SK-N-SH (cell line): ENCODE data around the gene FOXK1. TPM values are rescaled to one million over a fixed set of nuclear protein-coding genes. Genes with fewer than 3 reads are reported as not detected.

Experiments used
- CTCF ChIA-PET: fragments of 300-600, 350-600 bp; formaldehyde crosslinking; extraction: SDS; loops from one replicate; lab custom pipeline; 2021; lab: Yijun Ruan, JAX
- POLR2A ChIA-PET: fragments of 350-600 bp; sonication (Branson Sonifier 250); formaldehyde crosslinking; extraction: SDS; loops from one replicate; lab custom pipeline; 2020; ENCODE audit warnings: antibody characterized with exemption, inconsistent platforms; lab: Yijun Ruan, JAX
- DNase-seq: peaks from one replicate; pipeline ENCODE4 v3.0.0; 2012
- H2AFZ ChIP-seq: fragments of 200-600 bp; sonication (generic); 2 replicates; pipeline ENCODE4 v1.8.1; 2016; ENCODE audit warnings: antibody characterized with exemption, mild to moderate bottlenecking, low read depth
- H3F3A ChIP-seq: fragments of 200-600 bp; sonication (generic); replicated peaks from 2 replicates; pipeline ENCODE3; 2016; ENCODE audit warnings: antibody characterized with exemption, mild to moderate bottlenecking; ENCODE audit not compliant: insufficient read depth
- H3K27ac ChIP-seq, 2 experiments: fragments of 200-500 bp in 1 of 2; fragments of 200-600 bp in 1 of 2; sonication (Bioruptor generic) in 1 of 2; sonication (generic), shearing (Covaris generic) in 1 of 2; 2 replicates each; pipeline versions ENCODE4 v1.5.1 to v1.6.1; 2014 to 2016; ENCODE audit warnings: low read depth in 2 of 2, inconsistent platforms in 1 of 2, low read length in 1 of 2, mild to moderate bottlenecking in 1 of 2, mixed read lengths in 1 of 2
- H3K27me3 ChIP-seq: fragments of 200-600 bp; sonication (generic), shearing (Covaris generic); 2 replicates; pipeline ENCODE4 v1.6.1; 2016; ENCODE audit warnings: mixed run types; ENCODE audit not compliant: insufficient read depth
- H3K36me3 ChIP-seq, 2 experiments: fragments of 200-500 bp in 1 of 2; fragments of 200-600 bp in 1 of 2; sonication (Bioruptor generic) in 1 of 2; sonication (generic) in 1 of 2; replicated peaks in 1 of 2; 2 replicates each; pipeline versions ENCODE3 to v1.5.1; 2014 to 2016; ENCODE audit warnings: low read length in 1 of 2, mild to moderate bottlenecking in 1 of 2; ENCODE audit not compliant: insufficient read depth in 2 of 2, control insufficient read depth in 1 of 2
- H3K4me1 ChIP-seq, 2 experiments: fragments of 200-500 bp in 1 of 2; fragments of 200-600 bp in 1 of 2; sonication (Bioruptor generic) in 1 of 2; sonication (generic), shearing (Covaris generic) in 1 of 2; 2 replicates each; pipeline versions ENCODE4 v1.5.1 to v1.6.1; 2014 to 2016; ENCODE audit warnings: low read depth in 1 of 2, low read length in 1 of 2, mixed run types in 1 of 2; ENCODE audit not compliant: insufficient read depth in 2 of 2, control insufficient read depth in 1 of 2
- H3K4me2 ChIP-seq: fragments of 200-600 bp; sonication (generic), shearing (Covaris generic); 2 replicates; pipeline ENCODE4 v1.6.1; 2017; ENCODE audit warnings: mixed run types
- H3K4me3 ChIP-seq, 2 experiments: fragments of 200-500 bp in 1 of 2; fragments of 200-600 bp in 1 of 2; sonication (Bioruptor generic) in 1 of 2; sonication (generic), shearing (Covaris generic) in 1 of 2; 2 replicates each; pipeline versions ENCODE4 v1.5.1 to v1.8.1; 2014 to 2016; ENCODE audit warnings: low read depth in 2 of 2, inconsistent platforms in 1 of 2, low read length in 1 of 2, mild to moderate bottlenecking in 1 of 2, mixed read lengths in 1 of 2, moderate library complexity in 1 of 2
- H3K79me2 ChIP-seq: fragments of 200-600 bp; sonication (generic); 2 replicates; pipeline ENCODE4 v1.8.1; 2017; ENCODE audit warnings: mild to moderate bottlenecking; ENCODE audit not compliant: insufficient read depth
- H3K9ac ChIP-seq: fragments of 200-600 bp; sonication (generic); 2 replicates; pipeline ENCODE4 v1.6.1; 2017; ENCODE audit warnings: mixed run types
- H3K9me2 ChIP-seq: fragments of 200-600 bp; sonication (generic); 2 replicates; pipeline ENCODE4 v1.6.1; 2017; ENCODE audit warnings: mixed run types
- H3K9me3 ChIP-seq: fragments of 200-600 bp; sonication (generic); 2 replicates; pipeline ENCODE4 v1.6.1; 2017; ENCODE audit warnings: mixed run types, mild to moderate bottlenecking, moderate library complexity
- H4K20me1 ChIP-seq: fragments of 200-600 bp; sonication (generic); 2 replicates; pipeline ENCODE4 v1.6.1; 2017; ENCODE audit warnings: mild to moderate bottlenecking, mixed run types; ENCODE audit not compliant: insufficient read depth
- ELF1 ChIP-seq: IDR thresholded peaks from 2 replicates; pipeline ENCODE4 v1.4.0; 2012
- EP300 ChIP-seq, 2 experiments: IDR thresholded peaks; 2 replicates each; pipeline versions ENCODE4 v1.4.0 to v1.6.1; 2012; ENCODE audit warnings: borderline replicate concordance in 1 of 2, low read depth in 1 of 2, low read length in 1 of 2
- FOSL2 ChIP-seq: IDR thresholded peaks from 2 replicates; pipeline ENCODE4 v1.4.0; 2012; ENCODE audit warnings: low read depth, mild to moderate bottlenecking, moderate library complexity, borderline replicate concordance
- FOXJ3 ChIP-seq: sonication (generic); formaldehyde crosslinking; IDR thresholded peaks from 2 replicates; pipeline ENCODE4 v1.5.1; 2020; ENCODE audit warnings: mild to moderate bottlenecking, missing genetic modification reagents
- FOXM1 ChIP-seq: IDR thresholded peaks from 2 replicates; pipeline ENCODE4 v1.4.0; 2012; ENCODE audit warnings: low read depth, mild to moderate bottlenecking
- GABPA ChIP-seq: IDR thresholded peaks from 2 replicates; pipeline ENCODE4 v1.4.0; 2012; ENCODE audit warnings: low read depth, mild to moderate bottlenecking
- GATA2 ChIP-seq: sonication (generic); formaldehyde crosslinking; IDR thresholded peaks from 2 replicates; pipeline ENCODE4 v1.5.0; 2020; ENCODE audit warnings: mild to moderate bottlenecking, missing genetic modification reagents
- IRF3 ChIP-seq: fragments of 150-350 bp; IDR thresholded peaks from 2 replicates; pipeline ENCODE4 v1.6.1; 2016; ENCODE audit warnings: mild to moderate bottlenecking, low read depth, low read length
- MEF2A ChIP-seq: IDR thresholded peaks from 2 replicates; pipeline ENCODE4 v1.4.0; 2012; ENCODE audit warnings: low read depth, borderline replicate concordance
- NFIC ChIP-seq: IDR thresholded peaks from 2 replicates; pipeline ENCODE4 v1.4.0; 2012; ENCODE audit warnings: borderline replicate concordance
- NRF1 ChIP-seq: IDR thresholded peaks from 2 replicates; pipeline ENCODE4 v1.6.1; 2012; ENCODE audit warnings: low read depth, mild to moderate bottlenecking, low read length
- POLR2AphosphoS5 ChIP-seq: IDR thresholded peaks from 2 replicates; pipeline ENCODE4 v1.6.1; 2012; ENCODE audit warnings: low read depth, low read length
- RAD21 ChIP-seq: IDR thresholded peaks from 2 replicates; pipeline ENCODE4 v1.6.1; 2012; ENCODE audit warnings: mild to moderate bottlenecking, low read length
- RXRA ChIP-seq: IDR thresholded peaks from 2 replicates; pipeline ENCODE4 v1.4.0; 2012; ENCODE audit warnings: low read depth, mild to moderate bottlenecking, borderline replicate concordance
- SIN3A ChIP-seq: IDR thresholded peaks from 2 replicates; pipeline ENCODE4 v1.6.1; 2012; ENCODE audit warnings: low read depth, mild to moderate bottlenecking, low read length, moderate library complexity, borderline replicate concordance
- TAF1 ChIP-seq: IDR thresholded peaks from 2 replicates; pipeline ENCODE4 v1.6.1; 2012; ENCODE audit warnings: low read depth, mild to moderate bottlenecking, low read length, moderate library complexity, borderline replicate concordance
- TCF12 ChIP-seq: IDR thresholded peaks from 2 replicates; pipeline ENCODE4 v1.4.0; 2012
- TEAD4 ChIP-seq: IDR thresholded peaks from 2 replicates; pipeline ENCODE4 v1.4.0; 2012; ENCODE audit warnings: mild to moderate bottlenecking, borderline replicate concordance; ENCODE audit not compliant: insufficient read depth
- WGBS: methylation state at CpG from one replicate; pipeline ENCODE4 v1.1.6; 2017; ENCODE audit warnings: low lambda C conversion rate; 5-methylcytosine and 5-hydroxymethylcytosine counted together
- polyA plus RNA-seq, 3 experiments: library from polyadenylated mRNA; depleted of rRNA; stranded (reverse); fragments of >200 nt; gene quantifications; 2 replicates each; pipeline ENCODE4 v1.2.3, GENCODE V29; 2012
- TF ChIP-seq, protein P1 (sequence below): IDR thresholded peaks from 2 replicates; pipeline ENCODE4; 2012
- TF ChIP-seq, protein P2 (sequence below): IDR thresholded peaks from 2 replicates; pipeline ENCODE4 v1.4.0; 2012; ENCODE audit warnings: low read depth, borderline replicate concordance
- TF ChIP-seq, protein P3 (sequence below): IDR thresholded peaks from 2 replicates; pipeline ENCODE4 v1.4.0; 2012; ENCODE audit warnings: low read depth
- TF ChIP-seq, protein P4 (sequence below): fragments of 200-600 bp; sonication (generic); IDR thresholded peaks from 2 replicates; pipeline ENCODE4 v1.6.1; 2017; ENCODE audit warnings: antibody characterized with exemption, mild to moderate bottlenecking, moderate library complexity

FOXK1 gene
- polyA plus RNA-seq, 1 of the 3 experiments (the other 2 are of a cell fraction) = 4.7 TPM

DNA sequence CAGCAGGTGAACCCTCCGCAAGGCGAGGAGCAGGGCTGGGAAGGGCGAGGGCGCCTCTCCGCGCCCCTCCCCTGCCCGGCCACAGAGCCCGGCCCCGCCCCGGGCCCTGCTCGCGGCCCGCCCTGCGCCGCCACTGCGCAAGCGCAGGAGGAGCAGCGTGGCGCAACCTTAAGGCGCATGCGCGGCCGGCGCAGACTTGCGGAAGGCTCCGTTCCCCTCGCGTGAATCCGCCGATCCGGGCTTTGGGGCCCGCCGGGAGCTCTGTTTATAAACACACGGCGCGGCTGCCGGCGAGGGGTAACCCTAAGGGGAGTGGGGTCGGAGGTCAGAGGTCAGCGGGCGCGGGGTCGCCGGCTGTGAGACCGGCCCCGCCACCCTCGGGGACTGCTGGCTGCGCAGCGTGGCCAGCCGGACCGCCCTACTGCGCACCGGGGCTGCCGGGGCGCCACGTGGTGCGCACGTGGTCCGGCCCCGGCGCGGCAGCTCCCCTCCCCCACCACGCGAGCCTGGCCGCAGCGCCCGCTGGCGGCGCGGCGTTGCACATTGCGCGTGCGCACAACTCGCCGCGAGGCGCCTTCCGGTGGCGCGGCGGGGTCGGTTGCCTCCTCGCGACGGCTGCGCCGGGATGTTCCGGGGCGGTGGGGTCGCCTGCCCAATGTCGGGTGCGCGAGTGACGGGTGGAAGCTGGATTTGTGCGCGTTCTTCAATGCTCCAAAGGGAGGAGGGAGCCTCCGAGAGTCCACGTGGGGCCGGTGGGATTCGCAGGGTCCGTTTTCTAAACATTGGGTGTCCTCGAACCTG is 40.2 kb upstream of the FOXK1 start (continued):
- TF ChIP-seq FOXM1 = no peak
- TF ChIP-seq, protein P1, sequence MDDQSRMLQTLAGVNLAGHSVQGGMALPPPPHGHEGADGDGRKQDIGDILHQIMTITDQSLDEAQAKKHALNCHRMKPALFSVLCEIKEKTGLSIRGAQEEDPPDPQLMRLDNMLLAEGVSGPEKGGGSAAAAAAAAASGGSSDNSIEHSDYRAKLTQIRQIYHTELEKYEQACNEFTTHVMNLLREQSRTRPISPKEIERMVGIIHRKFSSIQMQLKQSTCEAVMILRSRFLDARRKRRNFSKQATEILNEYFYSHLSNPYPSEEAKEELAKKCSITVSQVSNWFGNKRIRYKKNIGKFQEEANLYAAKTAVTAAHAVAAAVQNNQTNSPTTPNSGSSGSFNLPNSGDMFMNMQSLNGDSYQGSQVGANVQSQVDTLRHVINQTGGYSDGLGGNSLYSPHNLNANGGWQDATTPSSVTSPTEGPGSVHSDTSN = no peak
- TF ChIP-seq POLR2AphosphoS5 = peak; percentile 95
- peak; percentile 68; the same call in 1 of the 2 replicates for TF ChIP-seq FOXJ3 (CRISPR knock-in tag)

- Histone ChIP-seq H2AFZ (peak overlapping the region; percentile 94), H3K36me3 (no peaks in the 10 kb centered on the region)
- TF ChIP-seq NFIC = no peak
- no peak for TF ChIP-seq FOSL2
- TF ChIP-seq, protein P2, sequence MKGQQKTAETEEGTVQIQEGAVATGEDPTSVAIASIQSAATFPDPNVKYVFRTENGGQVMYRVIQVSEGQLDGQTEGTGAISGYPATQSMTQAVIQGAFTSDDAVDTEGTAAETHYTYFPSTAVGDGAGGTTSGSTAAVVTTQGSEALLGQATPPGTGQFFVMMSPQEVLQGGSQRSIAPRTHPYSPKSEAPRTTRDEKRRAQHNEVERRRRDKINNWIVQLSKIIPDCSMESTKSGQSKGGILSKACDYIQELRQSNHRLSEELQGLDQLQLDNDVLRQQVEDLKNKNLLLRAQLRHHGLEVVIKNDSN = no peak
- no peak for TF ChIP-seq IRF3
- TF ChIP-seq, protein P3, sequence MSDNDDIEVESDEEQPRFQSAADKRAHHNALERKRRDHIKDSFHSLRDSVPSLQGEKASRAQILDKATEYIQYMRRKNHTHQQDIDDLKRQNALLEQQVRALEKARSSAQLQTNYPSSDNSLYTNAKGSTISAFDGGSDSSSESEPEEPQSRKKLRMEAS = no peak
- no peak for TF ChIP-seq TAF1
- TF ChIP-seq GATA2 (CRISPR knock-in tag) = no peak
- no peak for TF ChIP-seq MEF2A
- TF ChIP-seq SIN3A = no peak
- TF ChIP-seq, protein P1 = no peak
- TF ChIP-seq GABPA = no peak
- TF ChIP-seq, protein P4, sequence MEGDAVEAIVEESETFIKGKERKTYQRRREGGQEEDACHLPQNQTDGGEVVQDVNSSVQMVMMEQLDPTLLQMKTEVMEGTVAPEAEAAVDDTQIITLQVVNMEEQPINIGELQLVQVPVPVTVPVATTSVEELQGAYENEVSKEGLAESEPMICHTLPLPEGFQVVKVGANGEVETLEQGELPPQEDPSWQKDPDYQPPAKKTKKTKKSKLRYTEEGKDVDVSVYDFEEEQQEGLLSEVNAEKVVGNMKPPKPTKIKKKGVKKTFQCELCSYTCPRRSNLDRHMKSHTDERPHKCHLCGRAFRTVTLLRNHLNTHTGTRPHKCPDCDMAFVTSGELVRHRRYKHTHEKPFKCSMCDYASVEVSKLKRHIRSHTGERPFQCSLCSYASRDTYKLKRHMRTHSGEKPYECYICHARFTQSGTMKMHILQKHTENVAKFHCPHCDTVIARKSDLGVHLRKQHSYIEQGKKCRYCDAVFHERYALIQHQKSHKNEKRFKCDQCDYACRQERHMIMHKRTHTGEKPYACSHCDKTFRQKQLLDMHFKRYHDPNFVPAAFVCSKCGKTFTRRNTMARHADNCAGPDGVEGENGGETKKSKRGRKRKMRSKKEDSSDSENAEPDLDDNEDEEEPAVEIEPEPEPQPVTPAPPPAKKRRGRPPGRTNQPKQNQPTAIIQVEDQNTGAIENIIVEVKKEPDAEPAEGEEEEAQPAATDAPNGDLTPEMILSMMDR = no peak
- TF ChIP-seq NRF1 = no peak
- no peak for TF ChIP-seq ELF1
- no peak for TF ChIP-seq RAD21
- TF ChIP-seq RXRA = no peak
- no peak for TF ChIP-seq EP300 (IDR thresholded peaks at IDR 0.05; ENCODE audit: borderline replicate concordance in 1 of 2, low read depth in 1 of 2, low read length in 1 of 2)
- no peak for TF ChIP-seq FOXJ3 (CRISPR knock-in tag)
- TF ChIP-seq TEAD4 = no peak
- TF ChIP-seq TCF12 = no peak
- TF ChIP-seq, all 33 proteins: peak for 0
- H3K4me3 ChIP-seq = peak overlapping the region; percentile 60 to 72
- WGBS = 60% methylated on average over 20 of the region's 20 CpGs
- CTCF ChIA-PET = interaction anchor here (0.7 to 4.6 kb wide), 15 partner anchors 9 to 539 kb away, joined by 3 to 49 read pairs (median 4); partner anchors contain the start of gene FOXK1
- no peak for DNase-seq
- peak overlapping the region; percentile 74 for H3K9ac ChIP-seq
- H3K79me2 ChIP-seq = no peaks in the 10 kb centered on the region
- no peaks in the 10 kb centered on the region; a peak in 1 of 4 replicates for H3K4me1 ChIP-seq
- H3K27me3 ChIP-seq = no peaks in the 10 kb centered on the region
- no peaks in the 10 kb centered on the region for H3F3A ChIP-seq
- peak overlapping the region; percentile 84 for H3K4me2 ChIP-seq
- no peaks in the 10 kb centered on the region for H3K9me3 ChIP-seq
- POLR2A ChIA-PET = interaction anchor here (0.9 to 3.7 kb wide), 9 partner anchors 10 to 133 kb away, joined by 3 to 68 read pairs (median 5); partner anchors contain the start of genes AP5Z1 and FOXK1
- no peaks in the 10 kb centered on the region for H3K9me2 ChIP-seq
- H4K20me1 ChIP-seq = no peaks in the 10 kb centered on the region
- peak overlapping the region; percentile 72 to 78 for H3K27ac ChIP-seq
Measured at GRCh38 chr7:4642468-4643203, 39.5 kb upstream of the FOXK1 start.
